H1 (cell line): ENCODE data around the gene F5. TPM values are rescaled to one million over a fixed set of nuclear protein-coding genes. Genes with fewer than 3 reads are reported as not detected.

ENCODE experiments used
- GABPA ChIP-seq: IDR thresholded peaks from 2 replicates; pipeline ENCODE4 v1.6.1; 2011; ENCODE audit warnings: mild to moderate bottlenecking, low read length, moderate library complexity, borderline replicate concordance; ENCODE audit not compliant: insufficient read depth
- MAFK ChIP-seq: IDR thresholded peaks from 2 replicates; pipeline ENCODE4 v1.6.1; 2012; ENCODE audit warnings: low read depth, mild to moderate bottlenecking, improper control_type of control experiment, low read length
- SAP30 ChIP-seq: fragments of 300-600 bp; sonication (generic); IDR thresholded peaks from 2 replicates; pipeline ENCODE4 v1.7.1; 2012; ENCODE audit warnings: low read length, moderate library complexity, mild to moderate bottlenecking, inconsistent platforms; ENCODE audit not compliant: insufficient read depth, insufficient replicate concordance
- SP1 ChIP-seq: IDR thresholded peaks from 2 replicates; pipeline ENCODE4 v1.6.1; 2011; ENCODE audit warnings: low read depth, low read length
- TAF7 ChIP-seq: optimal IDR thresholded peaks from 2 replicates; pipeline ENCODE3; 2011; ENCODE audit warnings: low read depth, mild to moderate bottlenecking, inconsistent platforms, low read length, moderate library complexity, borderline replicate concordance
- polyA plus RNA-seq, 7 experiments: library from polyadenylated mRNA; depleted of rRNA in 3 of 7; stranded (reverse) in 5 of 7; unstranded in 2 of 7; fragments of >200 nt in 5 of 7; fragments of 200-250 nt in 2 of 7; gene quantifications; 1 replicate in 5 of 7; 2 replicates in 1 of 7; 4 replicates in 1 of 7; pipeline versions ENCODE4 v1.2.1 to v1.2.3, GENCODE V29; 2011 to 2013; ENCODE audit warnings: missing spikeins in 2 of 7, mixed read lengths in 2 of 7
- total RNA-seq: library from RNA; stranded (reverse); fragmentation: NEBNext Ultra II Directional; extraction: Animal tissue kit (Norgen Biotek cat#: 25700); gene quantifications from 2 replicates; pipeline ENCODE4 v1.2.1, GENCODE V29; 2021
- TF ChIP-seq, protein P1 (sequence below), 3 experiments: IDR thresholded peaks; 1 replicate in 2 of 3; 2 replicates in 1 of 3; pipeline versions ENCODE4 v1.5.1 to v1.6.1; 2011; ENCODE audit warnings: low read length in 3 of 3, mild to moderate bottlenecking in 3 of 3, inconsistent platforms in 2 of 3, low read depth in 1 of 3, moderate library complexity in 1 of 3; ENCODE audit not compliant: insufficient read depth in 1 of 3; ENCODE audit errors: control extremely low read depth in 1 of 3

The F5 gene
- total and polyA plus RNA-seq, 2 of the 8 experiments (the other 6 are each of a cell fraction or from before 2014, with no cell fraction given): 0.04 to 0.06 TPM

GRCh38 chr1:169526120-169526832 is 60.0 kb downstream of the F5 start (continued):
- TF ChIP-seq MAFK (no peak), SAP30 (no peak), TAF7 (no peak), SP1 (no peak), GABPA (no peak)
- TF ChIP-seq, protein P1, sequence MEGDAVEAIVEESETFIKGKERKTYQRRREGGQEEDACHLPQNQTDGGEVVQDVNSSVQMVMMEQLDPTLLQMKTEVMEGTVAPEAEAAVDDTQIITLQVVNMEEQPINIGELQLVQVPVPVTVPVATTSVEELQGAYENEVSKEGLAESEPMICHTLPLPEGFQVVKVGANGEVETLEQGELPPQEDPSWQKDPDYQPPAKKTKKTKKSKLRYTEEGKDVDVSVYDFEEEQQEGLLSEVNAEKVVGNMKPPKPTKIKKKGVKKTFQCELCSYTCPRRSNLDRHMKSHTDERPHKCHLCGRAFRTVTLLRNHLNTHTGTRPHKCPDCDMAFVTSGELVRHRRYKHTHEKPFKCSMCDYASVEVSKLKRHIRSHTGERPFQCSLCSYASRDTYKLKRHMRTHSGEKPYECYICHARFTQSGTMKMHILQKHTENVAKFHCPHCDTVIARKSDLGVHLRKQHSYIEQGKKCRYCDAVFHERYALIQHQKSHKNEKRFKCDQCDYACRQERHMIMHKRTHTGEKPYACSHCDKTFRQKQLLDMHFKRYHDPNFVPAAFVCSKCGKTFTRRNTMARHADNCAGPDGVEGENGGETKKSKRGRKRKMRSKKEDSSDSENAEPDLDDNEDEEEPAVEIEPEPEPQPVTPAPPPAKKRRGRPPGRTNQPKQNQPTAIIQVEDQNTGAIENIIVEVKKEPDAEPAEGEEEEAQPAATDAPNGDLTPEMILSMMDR (IDR thresholded peaks at IDR 0.05; ENCODE audit: control extremely low read depth in 1 of 3, insufficient read depth in 1 of 3, low read depth in 1 of 3, low read length in 3 of 3): no peak
